ENCODE results near the gene DNAH9. TPM values are rescaled to one million over a fixed set of nuclear protein-coding genes. Genes with fewer than 3 reads are reported as not detected.

The DNAH9 gene
- polyA plus RNA-seq, 1 donor (not counting 4 experiments of a cell fraction or from before 2014, with no cell fraction given) = 0.42 TPM

GRCh38 chr17:11901931-11902330, 303.7 kb downstream of the DNAH9 start:
- Histone ChIP-seq H4K20me1 (ENCODE audit: control insufficient read depth, extremely low read depth, insufficient read depth, low read length) (no peaks in the 10 kb centered on the region), H3K4me3 (ENCODE audit: control insufficient read depth in 2 of 3, extremely low read depth in 1 of 3, insufficient read depth in 2 of 3, low read depth in 1 of 3, low read length in 3 of 3) (no peak overlapping the region), H3K27me3 (ENCODE audit: control insufficient read depth, extremely low read depth, insufficient read depth, low read length) (no peaks in the 10 kb centered on the region), H3K9ac (ENCODE audit: control insufficient read depth, extremely low read depth, insufficient read depth, low read length) (no peak overlapping the region), H3K79me2 (ENCODE audit: control insufficient read depth, insufficient read depth, low read length) (no peaks in the 10 kb centered on the region), H3K9me3 (ENCODE audit: control insufficient read depth, low read depth, low read length) (no peaks in the 10 kb centered on the region), H3K4me2 (ENCODE audit: control insufficient read depth, extremely low read depth, insufficient read depth, low read depth, low read length) (no peak overlapping the region), H3K27ac (ENCODE audit: control insufficient read depth, insufficient read depth, low read length) (no peak overlapping the region), H2AFZ (ENCODE audit: control insufficient read depth, low read length) (no peak overlapping the region), H3K36me3 (ENCODE audit: control insufficient read depth in 2 of 2, extremely low read depth in 1 of 2, insufficient read depth in 2 of 2, low read length in 2 of 2) (no peaks in the 10 kb centered on the region), H3K9me1 (ENCODE audit: control insufficient read depth, extremely low read depth, insufficient read depth, low read length) (no peaks in the 10 kb centered on the region), H3K4me1 (ENCODE audit: control insufficient read depth, extremely low read depth, insufficient read depth, low read length) (no peaks in the 10 kb centered on the region)
- dilution Hi-C loops (cut with MboI; ENCODE audit: extremely low pct_ligation_motif_present, low sequenced_read_pairs) = no loop called here
- TF ChIP-seq EZH2 (IDR thresholded peaks at IDR 0.05; ENCODE audit: low read length) = no peak
- TF ChIP-seq CTCF (optimal IDR thresholded peaks at IDR 0.05 in 1 of 3, IDR thresholded peaks at IDR 0.05 in 1 of 3, conservative IDR thresholded peaks at IDR 0.05 in 1 of 3; ENCODE audit: extremely low read depth in 1 of 3, insufficient read depth in 2 of 3, low read length in 3 of 3) = no peak
- FAIRE-seq (no peak), DNase-seq (ENCODE audit: low read depth, low spot score) (no peak)

GRCh38 chr17:11908711-11909146, 310.5 kb downstream of the DNAH9 start:
- Histone ChIP-seq H3K4me1 (ENCODE audit: control insufficient read depth, extremely low read depth, insufficient read depth, low read length) (no peaks in the 10 kb centered on the region), H3K9me1 (ENCODE audit: control insufficient read depth, extremely low read depth, insufficient read depth, low read length) (no peaks in the 10 kb centered on the region), H3K36me3 (ENCODE audit: control insufficient read depth in 2 of 2, extremely low read depth in 1 of 2, insufficient read depth in 2 of 2, low read length in 2 of 2) (no peaks in the 10 kb centered on the region), H3K9ac (ENCODE audit: control insufficient read depth, extremely low read depth, insufficient read depth, low read length) (no peak overlapping the region), H2AFZ (ENCODE audit: control insufficient read depth, low read length) (no peak overlapping the region), H3K27me3 (ENCODE audit: control insufficient read depth, extremely low read depth, insufficient read depth, low read length) (no peaks in the 10 kb centered on the region), H3K9me3 (ENCODE audit: control insufficient read depth, low read depth, low read length) (no peaks in the 10 kb centered on the region), H3K79me2 (ENCODE audit: control insufficient read depth, insufficient read depth, low read length) (no peaks in the 10 kb centered on the region), H3K27ac (ENCODE audit: control insufficient read depth, insufficient read depth, low read length) (no peak overlapping the region), H3K4me3 (ENCODE audit: control insufficient read depth in 2 of 3, extremely low read depth in 1 of 3, insufficient read depth in 2 of 3, low read depth in 1 of 3, low read length in 3 of 3) (no peak overlapping the region), H4K20me1 (ENCODE audit: control insufficient read depth, extremely low read depth, insufficient read depth, low read length) (no peaks in the 10 kb centered on the region), H3K4me2 (ENCODE audit: control insufficient read depth, extremely low read depth, insufficient read depth, low read depth, low read length) (no peak overlapping the region)
- no peak for DNase-seq (ENCODE audit: low read depth, low spot score)
- TF ChIP-seq CTCF (optimal IDR thresholded peaks at IDR 0.05 in 1 of 3, IDR thresholded peaks at IDR 0.05 in 1 of 3, conservative IDR thresholded peaks at IDR 0.05 in 1 of 3; ENCODE audit: extremely low read depth in 1 of 3, insufficient read depth in 2 of 3, low read length in 3 of 3) (no peak), EZH2 (IDR thresholded peaks at IDR 0.05; ENCODE audit: low read length) (no peak)
- dilution Hi-C loops (cut with MboI; ENCODE audit: extremely low pct_ligation_motif_present, low sequenced_read_pairs) = no loop called here
- no peak for FAIRE-seq
